Spleen (tissue), 11 donors: ENCODE results near the gene DAAM2. TPM values are rescaled to one million over a fixed set of nuclear protein-coding genes. Genes with fewer than 3 reads are reported as not detected.
A peak's percentile ranks its signal among the peaks of the same experiment; 100 is the strongest.

Experiments
- DNase-seq: peaks from one replicate; pipeline ENCODE4 v3.0.0-alpha.2; 2020
- H3K27ac ChIP-seq, 8 donors: fragments of 200-600 bp; sonication (generic) in 7 of 8; 1 replicate in 4 of 8; 2 replicates in 4 of 8; pipeline versions ENCODE4 v1.5.0 to v1.8.0; 2016 to 2021; ENCODE audit warnings: inconsistent platforms in 4 of 8, mild to moderate bottlenecking in 4 of 8, moderate library complexity in 1 of 8
- H3K27me3 ChIP-seq, 7 donors: fragments of 200-600 bp; sonication (generic) in 6 of 7; replicated peaks in 1 of 7; 1 replicate in 4 of 7; 2 replicates in 3 of 7; pipeline versions ENCODE4 v1.5.0 to v1.8.0; 2016 to 2021; ENCODE audit warnings: inconsistent platforms in 3 of 7, mild to moderate bottlenecking in 1 of 7
- H3K36me3 ChIP-seq, 6 donors: fragments of 200-600 bp; sonication (generic) in 5 of 6; 1 replicate in 4 of 6; 2 replicates in 2 of 6; pipeline versions ENCODE4 v1.5.0 to v1.8.0; 2016 to 2021; ENCODE audit warnings: inconsistent platforms in 2 of 6
- H3K4me1 ChIP-seq, 6 donors: fragments of 200-600 bp; sonication (generic) in 5 of 6; 1 replicate in 3 of 6; 2 replicates in 3 of 6; pipeline versions ENCODE4 v1.5.0 to v1.8.0; 2016 to 2021; ENCODE audit warnings: inconsistent platforms in 3 of 6
- H3K4me3 ChIP-seq, 8 donors: fragments of 200-600 bp; sonication (generic) in 7 of 8; 1 replicate in 4 of 8; 2 replicates in 4 of 8; pipeline versions ENCODE4 v1.5.0 to v1.8.0; 2016 to 2021; ENCODE audit warnings: inconsistent platforms in 4 of 8, mild to moderate bottlenecking in 4 of 8, moderate library complexity in 2 of 8
- H3K9me3 ChIP-seq, 8 donors: fragments of 200-600 bp; sonication (generic) in 7 of 8; 1 replicate in 4 of 8; 2 replicates in 4 of 8; pipeline versions ENCODE4 v1.5.0 to v1.8.0; 2016 to 2021; ENCODE audit warnings: inconsistent platforms in 4 of 8
- POLR2A ChIP-seq, 3 donors: fragments of 450-650 bp; IDR thresholded peaks; one replicate each; pipeline ENCODE4 v1.5.1; 2017; ENCODE audit warnings: antibody characterized with exemption in 3 of 3, mild to moderate bottlenecking in 1 of 3
- POLR2AphosphoS5 ChIP-seq, 3 donors: sonication (generic); formaldehyde crosslinking; IDR thresholded peaks; one replicate each; pipeline ENCODE4 v1.5.1; 2017; ENCODE audit warnings: antibody characterized with exemption in 3 of 3
- WGBS, 5 donors: extraction: QIAGEN DNeasy Blood & Tissue Kit in 3 of 5; methylation state at CpG; one replicate each; pipeline versions ENCODE4 v1.1.5 to v1.1.7; 2013 to 2018; 5-methylcytosine and 5-hydroxymethylcytosine counted together
- intact Hi-C: fragments of 100-400 bp; cut with DNase I; formaldehyde crosslinking; loops from one replicate; pipeline ENCODE4 v1.15.0; 2023; ENCODE audit warnings: low total_unique reads
- polyA plus RNA-seq, 3 donors: library from polyadenylated mRNA; stranded (reverse); fragments of 200-250 nt; gene quantifications; one replicate each; pipeline ENCODE4 v1.2.1, GENCODE V29; 2013
- total RNA-seq, 7 donors: library from RNA; depleted of rRNA in 3 of 7; stranded (reverse); fragments of >200 nt in 3 of 7; fragmentation: NEBNext Ultra II Directional in 4 of 7; extraction: Animal tissue kit (Norgen Biotek cat#: 25700) in 4 of 7; gene quantifications; one replicate each; pipeline versions ENCODE4 v1.1.0 to v1.2.1, GENCODE V29; 2016 to 2021
- TF ChIP-seq, protein P1 (sequence below), 11 experiments: fragments of 200-600 bp in 7 of 11; fragments of 450-650 bp in 4 of 11; sonication (generic) in 4 of 11; IDR thresholded peaks in 8 of 11; conservative IDR thresholded peaks in 3 of 11; 1 replicate in 7 of 11; 2 replicates in 4 of 11; pipeline versions ENCODE4 v1.4.0 to v1.8.0; 2016 to 2021; ENCODE audit warnings: antibody characterized with exemption in 11 of 11, inconsistent platforms in 4 of 11, mild to moderate bottlenecking in 1 of 11
- donor health status: healthy with polysubstance abuse.
- donor health status: DM: no; HTN: no; CAD: no; lungs with moderate emphysema.
- donor health status: DM: no; HTN: no; CAD: no.
- donor health status: Bipolar disorder and iron deficiency.
- donor health status: healthy.
- donor health status: DM: no; HTN: no; CAD: no.
- donor health status: DM: yes; HTN: yes; CAD: no.

The DAAM2 gene
- total and polyA plus RNA-seq, 10 donors = 6.0 to 115 (median 73.8) TPM

GRCh38 chr6:39786649-39787048 lies 5.5 kb upstream of the DAAM2 start:
- 72 to 86% (median 76%) methylated on average over 1 of the region's 1 CpG for WGBS, 5 donors
- peaks cover 0 to 26% (median 6%) of the 10 kb centered on the region in 7 donors for H3K27me3 ChIP-seq
- intact Hi-C loops = no loop called here
- TF ChIP-seq POLR2AphosphoS5 (IDR thresholded peaks at IDR 0.05) (no peak), POLR2A (IDR thresholded peaks at IDR 0.05) (no peak)
- peaks cover 0 to 5% (median 2%) of the 10 kb centered on the region in 6 donors for H3K4me1 ChIP-seq
- H3K9me3 ChIP-seq = peaks cover 0 to 14% (median 6%) of the 10 kb centered on the region in 8 donors
- H3K27ac ChIP-seq = no peak overlapping the region
- no peaks in the 10 kb centered on the region for H3K36me3 ChIP-seq
- H3K4me3 ChIP-seq = no peak overlapping the region
- DNase-seq = no peak

DNA sequence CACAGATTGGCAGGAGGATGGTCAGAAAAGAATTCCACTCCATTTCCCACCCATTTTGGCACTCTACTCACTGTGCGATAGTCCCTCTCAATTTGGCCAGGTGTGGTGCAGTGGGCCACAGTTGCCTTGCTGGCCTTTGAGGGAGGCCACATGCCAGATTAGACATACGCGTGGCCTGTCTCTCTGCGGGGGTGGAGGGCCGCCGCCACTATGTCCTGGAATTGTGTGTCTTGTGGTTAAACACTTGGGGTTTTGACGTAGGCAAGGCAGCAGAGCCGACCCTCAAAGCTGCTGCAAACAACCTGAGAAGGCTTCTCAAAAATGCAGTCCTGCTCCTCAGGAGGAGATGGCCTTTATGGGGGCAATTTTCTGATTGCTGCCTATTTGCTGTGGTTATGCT lies 4.9 kb upstream of the DAAM2 start:
- Histone ChIP-seq H3K27ac (no peak overlapping the region), H3K9me3 (peaks cover 0 to 13% (median 6%) of the 10 kb centered on the region in 8 donors), H3K36me3 (no peaks in the 10 kb centered on the region), H3K27me3 (peaks cover 0 to 33% (median 13%) of the 10 kb centered on the region in 7 donors), H3K4me1 (peaks cover 0 to 11% (median 7%) of the 10 kb centered on the region in 6 donors), H3K4me3 (no peak overlapping the region)
- intact Hi-C loops = no loop called here
- no peak for TF ChIP-seq POLR2AphosphoS5 (IDR thresholded peaks at IDR 0.05)
- TF ChIP-seq, protein P1, sequence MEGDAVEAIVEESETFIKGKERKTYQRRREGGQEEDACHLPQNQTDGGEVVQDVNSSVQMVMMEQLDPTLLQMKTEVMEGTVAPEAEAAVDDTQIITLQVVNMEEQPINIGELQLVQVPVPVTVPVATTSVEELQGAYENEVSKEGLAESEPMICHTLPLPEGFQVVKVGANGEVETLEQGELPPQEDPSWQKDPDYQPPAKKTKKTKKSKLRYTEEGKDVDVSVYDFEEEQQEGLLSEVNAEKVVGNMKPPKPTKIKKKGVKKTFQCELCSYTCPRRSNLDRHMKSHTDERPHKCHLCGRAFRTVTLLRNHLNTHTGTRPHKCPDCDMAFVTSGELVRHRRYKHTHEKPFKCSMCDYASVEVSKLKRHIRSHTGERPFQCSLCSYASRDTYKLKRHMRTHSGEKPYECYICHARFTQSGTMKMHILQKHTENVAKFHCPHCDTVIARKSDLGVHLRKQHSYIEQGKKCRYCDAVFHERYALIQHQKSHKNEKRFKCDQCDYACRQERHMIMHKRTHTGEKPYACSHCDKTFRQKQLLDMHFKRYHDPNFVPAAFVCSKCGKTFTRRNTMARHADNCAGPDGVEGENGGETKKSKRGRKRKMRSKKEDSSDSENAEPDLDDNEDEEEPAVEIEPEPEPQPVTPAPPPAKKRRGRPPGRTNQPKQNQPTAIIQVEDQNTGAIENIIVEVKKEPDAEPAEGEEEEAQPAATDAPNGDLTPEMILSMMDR (IDR thresholded peaks at IDR 0.05 in 8 of 11, conservative IDR thresholded peaks at IDR 0.05 in 3 of 11) = no peak
- no peak for TF ChIP-seq POLR2A (IDR thresholded peaks at IDR 0.05)
- DNase-seq = no peak
- WGBS, 5 donors = 82 to 88% (median 85%) methylated on average over 8 of the region's 8 CpGs

GRCh38 chr6:39790772-39791171 lies 1.4 kb upstream of the DAAM2 start:
- no peaks in the 10 kb centered on the region for H3K36me3 ChIP-seq
- H3K4me3 ChIP-seq = no peak overlapping the region
- H3K27me3 ChIP-seq = peaks cover 0 to 67% (median 26%) of the 10 kb centered on the region in 7 donors
- no peak for TF ChIP-seq POLR2AphosphoS5 (IDR thresholded peaks at IDR 0.05)
- TF ChIP-seq POLR2A (IDR thresholded peaks at IDR 0.05) = no peak
- TF ChIP-seq, protein P1 (IDR thresholded peaks at IDR 0.05 in 8 of 11, conservative IDR thresholded peaks at IDR 0.05 in 3 of 11) = no peak
- intact Hi-C loops = no loop called here
- WGBS, 5 donors = 81 to 94% (median 91%) methylated on average over 5 of the region's 5 CpGs
- H3K27ac ChIP-seq = no peak overlapping the region
- DNase-seq = no peak
- H3K4me1 ChIP-seq = peaks cover 0 to 24% (median 10%) of the 10 kb centered on the region in 6 donors
- H3K9me3 ChIP-seq = no peaks in the 10 kb centered on the region

GRCh38 chr6:39791311-39791710 lies 865 bp upstream of the DAAM2 start:
- DNase-seq = no peak
- peaks cover 0 to 24% (median 10%) of the 10 kb centered on the region in 6 donors for H3K4me1 ChIP-seq
- H3K4me3 ChIP-seq = no peak overlapping the region
- H3K36me3 ChIP-seq = no peaks in the 10 kb centered on the region
- peak overlapping the region in 2 of 8 donors; percentile 82 to 87 for H3K27ac ChIP-seq
- TF ChIP-seq POLR2A (IDR thresholded peaks at IDR 0.05) = no peak
- TF ChIP-seq, protein P1 (IDR thresholded peaks at IDR 0.05 in 8 of 11, conservative IDR thresholded peaks at IDR 0.05 in 3 of 11) = no peak
- no peak for TF ChIP-seq POLR2AphosphoS5 (IDR thresholded peaks at IDR 0.05)
- intact Hi-C loops = no loop called here
- peaks cover 0 to 67% (median 26%) of the 10 kb centered on the region in 7 donors for H3K27me3 ChIP-seq
- H3K9me3 ChIP-seq = no peaks in the 10 kb centered on the region
- 0 to 15% (median 12%) methylated on average over 1 of the region's 1 CpG for WGBS, 5 donors
